GM12875 (cell line): ENCODE measurements around the gene ZNF496.

Experiments
- H3K4me3 ChIP-seq: one replicate; pipeline ENCODE4 v1.5.1; 2011; ENCODE audit warnings: low read depth, low read length, control low read depth
- TF ChIP-seq, protein P1 (sequence below): IDR thresholded peaks from 2 replicates; pipeline ENCODE4 v1.5.1; 2011; ENCODE audit warnings: low read depth, mild to moderate bottlenecking, control low read depth, inconsistent platforms, low read length, moderate library complexity, borderline replicate concordance; ENCODE audit not compliant: insufficient read depth

The ZNF496 gene

DNA sequence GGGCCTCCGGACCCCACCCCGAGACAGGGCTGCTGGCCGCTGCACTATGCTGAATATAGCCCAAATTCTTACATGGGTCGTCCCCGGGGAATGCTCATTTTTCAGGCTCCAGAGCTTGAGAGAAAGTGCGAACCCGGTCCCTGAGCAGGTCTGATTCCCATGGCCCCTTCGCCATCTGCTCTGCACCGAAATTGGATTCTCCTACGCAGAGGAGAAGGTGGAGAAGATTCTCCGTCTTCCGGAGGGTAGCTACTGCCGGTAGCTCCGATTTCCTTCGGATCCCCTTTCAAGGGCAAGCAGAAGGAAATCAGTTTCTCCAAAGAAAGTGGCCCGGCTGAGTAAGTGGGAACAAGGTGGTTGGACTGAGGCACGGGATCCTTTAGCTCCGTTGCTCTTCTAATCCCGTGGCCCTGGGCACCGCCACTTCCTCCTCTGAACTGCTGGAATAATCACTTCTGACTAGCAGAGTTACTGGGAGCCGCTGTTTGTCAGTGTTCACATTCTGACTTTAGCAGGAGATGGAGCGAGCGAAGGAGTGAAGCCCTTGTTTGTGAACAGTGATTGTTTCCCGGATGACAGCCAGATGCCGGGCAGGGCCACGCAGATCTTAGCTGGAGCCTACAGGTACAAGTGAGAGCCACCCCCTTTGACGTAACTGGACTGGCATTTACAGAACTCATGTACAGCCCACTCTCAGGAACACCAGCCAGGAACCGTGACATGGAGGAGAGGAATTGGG, 1.1 kb upstream of the ZNF496 start:
- TF ChIP-seq, protein P1, sequence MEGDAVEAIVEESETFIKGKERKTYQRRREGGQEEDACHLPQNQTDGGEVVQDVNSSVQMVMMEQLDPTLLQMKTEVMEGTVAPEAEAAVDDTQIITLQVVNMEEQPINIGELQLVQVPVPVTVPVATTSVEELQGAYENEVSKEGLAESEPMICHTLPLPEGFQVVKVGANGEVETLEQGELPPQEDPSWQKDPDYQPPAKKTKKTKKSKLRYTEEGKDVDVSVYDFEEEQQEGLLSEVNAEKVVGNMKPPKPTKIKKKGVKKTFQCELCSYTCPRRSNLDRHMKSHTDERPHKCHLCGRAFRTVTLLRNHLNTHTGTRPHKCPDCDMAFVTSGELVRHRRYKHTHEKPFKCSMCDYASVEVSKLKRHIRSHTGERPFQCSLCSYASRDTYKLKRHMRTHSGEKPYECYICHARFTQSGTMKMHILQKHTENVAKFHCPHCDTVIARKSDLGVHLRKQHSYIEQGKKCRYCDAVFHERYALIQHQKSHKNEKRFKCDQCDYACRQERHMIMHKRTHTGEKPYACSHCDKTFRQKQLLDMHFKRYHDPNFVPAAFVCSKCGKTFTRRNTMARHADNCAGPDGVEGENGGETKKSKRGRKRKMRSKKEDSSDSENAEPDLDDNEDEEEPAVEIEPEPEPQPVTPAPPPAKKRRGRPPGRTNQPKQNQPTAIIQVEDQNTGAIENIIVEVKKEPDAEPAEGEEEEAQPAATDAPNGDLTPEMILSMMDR: no peak
- peak overlapping the region; percentile 94 for H3K4me3 ChIP-seq

DNA sequence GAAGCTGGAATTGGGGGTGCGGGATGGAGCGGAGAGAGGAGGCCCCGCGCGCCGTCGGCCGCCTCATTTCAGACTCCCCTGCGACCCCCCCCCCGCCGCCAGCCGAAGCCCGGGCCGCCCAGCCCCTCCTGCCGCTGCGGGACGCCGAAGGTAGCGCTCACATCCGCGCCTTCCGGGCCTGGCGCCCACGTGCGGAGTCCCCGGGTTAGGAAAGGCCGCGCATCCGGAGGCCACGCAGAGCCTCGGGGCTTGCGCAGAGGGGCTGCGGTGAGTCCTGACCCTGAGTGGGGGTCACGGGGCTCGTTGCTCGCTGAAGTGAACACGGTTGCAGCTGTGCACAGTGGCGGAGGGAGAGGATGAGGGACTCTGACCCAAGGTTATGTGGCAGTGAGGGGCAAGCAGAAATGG, 552 bp upstream of the ZNF496 start:
- peak overlapping the region; percentile 94 for H3K4me3 ChIP-seq
- TF ChIP-seq, protein P1: no peak

DNA sequence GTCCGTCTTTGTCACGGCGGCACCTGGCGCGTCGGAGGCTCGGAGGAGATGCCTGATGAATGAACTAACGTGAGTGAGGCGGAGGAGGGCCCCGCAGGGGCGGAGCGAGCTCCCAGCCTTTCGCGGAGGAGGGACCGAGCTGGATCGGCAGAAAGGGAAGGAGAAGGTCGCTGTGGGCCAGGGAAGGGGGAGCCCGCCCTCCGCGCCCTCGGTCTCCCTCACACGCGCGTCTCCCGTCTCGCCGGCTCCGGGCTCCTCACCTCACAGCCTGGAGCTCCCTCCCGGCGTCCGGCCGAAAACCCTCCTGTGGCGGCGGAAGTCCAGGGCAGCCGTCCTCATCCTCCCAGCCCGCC, 519 bp downstream of the ZNF496 start:
- TF ChIP-seq, protein P1: no peak
- peak overlapping the region; percentile 94 for H3K4me3 ChIP-seq

DNA sequence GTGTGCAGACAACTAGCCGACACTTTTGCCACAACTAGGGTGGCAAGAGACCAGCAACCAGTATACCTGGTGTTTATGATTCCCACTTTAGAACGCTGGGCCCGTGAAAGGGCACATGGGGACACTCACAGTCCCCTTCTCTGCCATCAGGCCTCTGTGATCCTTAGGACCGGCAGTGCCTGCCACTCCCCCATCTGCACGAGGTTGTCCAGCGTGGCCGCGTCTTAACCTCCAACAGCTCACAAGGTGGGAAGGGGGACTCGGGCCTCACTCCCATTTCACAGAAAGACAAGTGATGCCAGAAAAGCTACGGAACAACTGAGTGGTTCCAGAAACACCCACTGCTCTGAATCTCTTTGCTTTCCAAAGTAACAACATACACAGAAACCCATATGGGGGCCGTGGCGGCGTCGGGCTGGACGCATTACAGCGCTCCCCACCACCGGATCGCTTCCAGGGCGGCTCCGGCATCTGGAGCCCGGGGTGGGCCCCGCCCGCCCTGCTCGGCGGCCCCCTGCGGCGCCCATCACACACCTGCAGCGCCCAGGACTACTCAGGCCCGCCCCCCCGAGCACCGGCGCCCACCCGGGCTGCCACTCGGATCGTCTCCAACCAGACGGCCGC, 1.0 kb downstream of the ZNF496 start:
- H3K4me3 ChIP-seq: peak overlapping the region; percentile 94
- TF ChIP-seq, protein P1: no peak

DNA sequence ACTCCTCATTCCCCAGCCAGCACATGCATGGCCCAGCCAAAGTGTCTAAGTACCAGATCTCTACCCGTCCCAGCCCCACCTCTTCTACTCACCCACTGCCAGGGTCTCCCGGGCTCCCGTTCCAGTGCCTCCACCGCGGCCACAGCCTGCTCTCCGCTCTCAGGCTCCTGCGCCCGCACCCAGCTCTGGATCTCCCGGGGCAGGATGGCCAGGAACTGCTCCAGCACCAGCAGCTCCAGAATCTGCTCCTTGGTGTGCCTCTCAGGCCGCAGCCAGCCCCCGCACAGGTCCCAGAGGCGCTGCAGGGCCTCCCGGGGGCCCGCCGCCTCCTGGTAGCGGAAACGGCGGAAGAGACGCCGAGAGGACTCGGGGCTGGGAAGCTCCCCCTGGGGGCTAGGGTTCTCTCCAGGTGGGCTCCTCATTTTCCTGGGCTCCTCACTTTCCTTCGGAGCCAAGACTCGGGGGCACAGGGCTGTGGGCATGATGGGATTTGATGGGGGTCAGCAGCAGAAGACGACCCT, 2.5 kb downstream of the ZNF496 start:
- TF ChIP-seq, protein P1: no peak
- H3K4me3 ChIP-seq: no peak overlapping the region

DNA sequence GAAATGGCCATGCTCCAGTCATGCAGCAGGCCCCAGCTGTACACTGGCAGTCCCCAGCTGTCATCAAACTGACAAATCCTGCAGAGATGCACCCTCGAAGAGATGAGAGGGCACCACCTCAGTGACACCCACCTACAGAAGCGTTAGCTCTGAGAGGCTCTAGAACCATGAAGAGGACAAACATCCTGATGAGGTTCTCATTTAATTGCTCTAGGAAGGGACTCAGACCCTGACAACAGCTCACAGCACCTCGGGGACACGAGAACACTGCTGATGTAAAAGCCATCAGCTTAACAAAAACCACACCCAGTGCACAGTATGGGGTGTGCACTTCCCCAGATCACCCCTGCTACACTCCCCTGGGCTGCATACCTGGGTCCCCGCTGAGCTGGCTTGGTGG, 3.4 kb downstream of the ZNF496 start:
- TF ChIP-seq, protein P1: no peak
- H3K4me3 ChIP-seq: no peak overlapping the region
